ENCODE results near the gene RAB44. TPM values are rescaled to one million over a fixed set of nuclear protein-coding genes. Genes with fewer than 3 reads are reported as not detected.
"Not testable (repeated sequence)": the region's sequence is repeated elsewhere in the genome, so short reads cannot be mapped to it uniquely, and the experiment has no call there.

Gene RAB44
- total and polyA plus RNA-seq, 9 donors: 0.04 to 0.15 (median 0.12) TPM; not detected in 3

GRCh38 chr6:36703982-36704381 is 6.4 kb downstream of the RAB44 start:
- Histone ChIP-seq H3K4me1 (ENCODE audit: insufficient read depth) (no peaks in the 10 kb centered on the region), H3K4me3 (no peak overlapping the region), H3K27me3 (no peaks in the 10 kb centered on the region), H3K36me3 (no peaks in the 10 kb centered on the region), H3K9me3 (no peaks in the 10 kb centered on the region), H3K27ac (no peak overlapping the region)
- no peak for DNase-seq
- WGBS, 3 donors: 94 to 96% (median 95%) methylated on average over 18 of the region's 18 CpGs
- intact Hi-C loops (cut with DNase I): no loop called here
- TF ChIP-seq EP300 (IDR thresholded peaks at IDR 0.05): no peak
- TF ChIP-seq POLR2A (IDR thresholded peaks at IDR 0.05): no peak
- TF ChIP-seq CTCF (IDR thresholded peaks at IDR 0.05): no peak

- H3K27me3 ChIP-seq; H3K27ac ChIP-seq; DNase-seq; H3K4me3 ChIP-seq; intact Hi-C loops (cut with DNase I); H3K36me3 ChIP-seq; H3K4me1 ChIP-seq (ENCODE audit: insufficient read depth); H3K9me3 ChIP-seq: not testable (repeated sequence)
- WGBS, 3 donors: 50 to 59% (median 56%) methylated on average over 7 of the region's 7 CpGs
Measured at GRCh38 chr6:36704961-36705577, 7.4 kb downstream of the RAB44 start.

GRCh38 chr6:36706339-36706738 is 8.7 kb downstream of the RAB44 start:
- Histone ChIP-seq H3K9me3 (no peaks in the 10 kb centered on the region), H3K27me3 (no peaks in the 10 kb centered on the region), H3K4me3 (no peak overlapping the region), H3K27ac (no peak overlapping the region), H3K4me1 (ENCODE audit: insufficient read depth) (no peaks in the 10 kb centered on the region), H3K36me3 (no peaks in the 10 kb centered on the region)
- 62 to 79% (median 73%) methylated on average over 1 of the region's 1 CpG for WGBS, 3 donors
- intact Hi-C loops (cut with DNase I): loop anchor here in 1 of 4 donors (2.0 kb wide), 1 partner anchor 52 kb away; no protein-coding TSS in a partner anchor
- no peak for DNase-seq
- TF ChIP-seq CTCF (IDR thresholded peaks at IDR 0.05): no peak
- no peak for TF ChIP-seq POLR2A (IDR thresholded peaks at IDR 0.05)
- no peak for TF ChIP-seq EP300 (IDR thresholded peaks at IDR 0.05)

- Histone ChIP-seq H3K36me3 (no peaks in the 10 kb centered on the region), H3K9me3 (no peaks in the 10 kb centered on the region), H3K4me3 (no peak overlapping the region), H3K27me3 (no peaks in the 10 kb centered on the region), H3K4me1 (ENCODE audit: insufficient read depth) (no peaks in the 10 kb centered on the region), H3K27ac (no peak overlapping the region)
- 77 to 85% (median 77%) methylated on average over 4 of the region's 4 CpGs for WGBS, 3 donors
- no peak for TF ChIP-seq CTCF (IDR thresholded peaks at IDR 0.05)
- no peak for TF ChIP-seq EP300 (IDR thresholded peaks at IDR 0.05)
- TF ChIP-seq POLR2A (IDR thresholded peaks at IDR 0.05): no peak
- intact Hi-C loops (cut with DNase I): no loop called here
- no peak for DNase-seq
Measured at GRCh38 chr6:36712816-36713215, 15.2 kb downstream of the RAB44 start.

- no peak for TF ChIP-seq CTCF (IDR thresholded peaks at IDR 0.05)
- no peak for TF ChIP-seq POLR2A (IDR thresholded peaks at IDR 0.05)
- no peak for TF ChIP-seq EP300 (IDR thresholded peaks at IDR 0.05)
- H3K4me1 ChIP-seq (ENCODE audit: insufficient read depth): no peaks in the 10 kb centered on the region
- DNase-seq: no peak
- H3K4me3 ChIP-seq: no peak overlapping the region
- H3K27ac ChIP-seq: no peak overlapping the region
- 79 to 86% (median 84%) methylated on average over 8 of the region's 8 CpGs for WGBS, 3 donors
- intact Hi-C loops (cut with DNase I): no loop called here
- no peaks in the 10 kb centered on the region for H3K9me3 ChIP-seq
- H3K36me3 ChIP-seq: no peaks in the 10 kb centered on the region
- H3K27me3 ChIP-seq: no peaks in the 10 kb centered on the region
Measured at GRCh38 chr6:36713846-36714245, 16.2 kb downstream of the RAB44 start.
